Stomach (tissue), 4 donors: ENCODE measurements around the gene MYH2.
"Not testable (repeated sequence)": the region's sequence is repeated elsewhere in the genome, so short reads cannot be mapped to it uniquely, and the experiment has no call there.

Experiments
- CTCF ChIP-seq, 7 experiments: fragments of 450-650 bp in 4 of 7; fragments of 200-600 bp in 3 of 7; sonication (generic) in 3 of 7; IDR thresholded peaks; one replicate each; pipeline ENCODE4 v1.5.1; 2016 to 2019; ENCODE audit warnings: antibody characterized with exemption in 7 of 7, control low read depth in 2 of 7, mild to moderate bottlenecking in 1 of 7
- POLR2AphosphoS5 ChIP-seq, 3 donors: sonication (generic); formaldehyde crosslinking; IDR thresholded peaks; one replicate each; pipeline ENCODE4 v1.6.1; 2016; ENCODE audit warnings: antibody characterized with exemption in 3 of 3

- not testable (repeated sequence) for TF ChIP-seq POLR2AphosphoS5, CTCF (IDR thresholded peaks at IDR 0.05)
These were observed 8.3 kb downstream of the MYH2 start for GRCh38 chr17:10541179-10541578.
